GM18502 (cell line): Measurements from ENCODE around the gene NFYA.

Source experiments
- ATAC-seq: cut with Tn5 transposase; IDR thresholded peaks from one replicate; pipeline ENCODE4 v1.9.1; 2021; ENCODE audit warnings: mild to moderate bottlenecking; ENCODE audit not compliant: unreplicated experiment, poor library complexity

NFYA gene

DNA sequence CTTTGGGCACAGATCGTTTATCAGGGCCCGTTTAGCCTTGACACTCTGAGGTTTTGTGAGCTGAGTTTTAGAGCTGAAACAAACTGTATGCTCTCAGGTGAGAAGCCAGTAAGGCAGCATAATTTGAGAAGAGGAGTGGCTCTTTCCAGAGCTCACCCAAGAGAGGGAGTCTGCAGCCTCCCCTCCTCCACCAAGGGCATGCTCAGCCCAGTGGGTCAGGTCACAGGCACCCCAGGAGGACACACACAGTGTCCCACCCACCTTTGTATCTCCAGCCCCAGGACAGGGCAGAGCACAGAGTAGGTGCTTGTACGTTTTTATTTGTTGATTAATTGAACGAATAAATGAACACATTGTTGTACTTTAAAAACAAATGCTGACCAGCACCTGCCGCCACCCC lies 27.1 kb upstream of the NFYA start:
- no peak for ATAC-seq

DNA sequence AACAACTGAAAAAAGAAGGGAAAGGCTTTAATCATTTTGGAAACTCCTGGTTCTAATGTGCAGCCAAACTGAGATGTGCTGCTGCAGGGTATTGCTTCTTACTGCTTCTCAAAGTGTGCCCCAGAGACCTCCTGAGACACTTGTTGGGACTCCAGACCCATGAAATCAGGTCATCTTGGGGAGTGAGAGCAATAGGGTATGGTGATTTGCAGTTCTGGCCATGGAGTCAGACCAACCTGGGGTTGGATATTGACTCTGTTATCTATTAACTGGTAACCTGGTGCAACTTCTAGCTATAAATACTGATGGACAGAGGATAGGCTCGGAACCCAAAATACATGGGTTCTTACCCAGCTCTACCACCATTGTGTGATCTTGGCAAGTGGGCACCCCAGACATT lies 26.7 kb upstream of the NFYA start:
- ATAC-seq, result no peak

DNA sequence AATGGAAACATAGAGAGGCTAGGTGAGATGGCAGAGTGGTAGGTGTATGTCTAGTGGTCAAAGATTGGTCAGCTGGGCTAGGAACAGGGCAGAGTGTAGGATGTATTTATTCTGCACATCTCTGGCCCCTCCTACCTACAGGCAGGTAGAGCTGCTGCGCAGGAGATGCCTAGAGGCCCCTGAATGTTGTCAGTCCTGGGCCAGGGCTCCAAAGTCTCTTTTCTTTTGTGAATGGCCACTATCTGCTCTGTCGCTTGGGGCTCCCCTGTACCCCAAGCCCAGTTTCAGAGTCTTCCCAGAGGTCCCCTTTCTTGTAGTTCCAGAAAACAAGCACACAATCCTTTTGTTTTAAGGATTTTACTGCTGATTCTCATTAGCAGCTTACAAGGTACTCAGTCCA lies 25.5 kb upstream of the NFYA start:
- ATAC-seq, result no peak

DNA sequence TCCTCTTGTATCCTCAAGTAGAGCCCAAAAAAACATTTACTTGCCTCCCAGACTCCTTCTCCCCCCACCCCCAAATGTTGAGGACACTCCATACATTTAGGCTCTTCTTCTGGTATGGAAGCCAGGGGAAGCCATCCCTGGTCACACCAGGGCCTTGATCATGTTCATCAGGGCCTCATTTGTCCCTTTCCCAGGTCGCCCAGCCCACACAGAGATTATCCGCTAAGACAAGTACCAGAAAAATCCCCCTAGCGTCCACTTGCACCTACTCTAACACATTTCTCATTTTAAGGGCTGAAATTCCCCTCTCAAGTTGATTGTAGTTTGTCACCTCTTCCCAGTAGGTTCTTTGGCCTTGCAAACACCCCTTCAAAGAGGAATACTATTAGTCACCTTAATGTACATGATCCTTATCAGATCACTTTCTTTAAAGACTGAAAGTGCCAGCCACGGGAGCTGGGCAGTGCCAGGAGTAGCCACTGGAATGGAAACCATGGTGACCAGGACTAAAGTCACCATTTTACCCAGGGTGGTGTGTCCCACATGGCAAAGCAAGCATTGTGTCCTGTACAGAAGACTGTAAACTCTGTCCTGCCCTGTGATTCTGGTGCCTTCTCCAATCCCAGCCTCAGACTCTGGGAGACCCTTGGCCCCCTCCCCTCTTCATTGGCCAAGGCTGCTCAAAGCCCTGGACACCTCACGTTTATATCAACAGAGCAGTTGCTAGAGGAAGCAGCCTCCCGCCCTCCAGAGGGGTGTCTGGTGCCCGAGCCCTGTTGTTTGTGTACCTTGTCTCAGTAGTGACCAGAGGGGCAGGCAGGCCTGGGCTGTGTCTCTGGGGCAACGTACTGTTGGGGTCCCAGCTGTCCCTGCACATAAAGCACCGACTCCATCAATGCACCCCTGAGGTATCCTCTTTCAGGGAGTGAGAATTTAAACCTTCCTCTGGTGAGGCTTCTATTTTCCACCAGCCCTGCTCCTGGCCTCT lies 24.7 kb upstream of the NFYA start:
- no peak for ATAC-seq

DNA sequence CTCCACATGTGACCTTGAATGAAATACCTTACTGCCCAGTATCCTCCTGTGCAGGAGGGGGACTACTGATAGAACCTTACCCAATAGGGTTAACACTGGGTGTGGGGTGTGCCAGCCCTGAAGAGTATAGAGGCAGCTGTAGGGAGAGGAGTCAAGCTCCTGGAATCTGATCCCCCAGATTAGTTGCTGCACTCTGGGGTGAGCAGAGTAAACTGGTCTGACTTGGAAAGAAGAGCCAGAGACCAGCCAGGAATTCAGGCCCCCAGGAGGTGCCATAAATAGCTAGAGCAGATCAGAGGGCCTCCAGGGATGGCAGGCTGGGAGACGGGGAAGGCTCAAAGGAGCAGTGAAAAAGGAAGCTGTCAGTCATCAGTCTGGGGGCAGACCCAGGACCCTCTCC lies 23.3 kb upstream of the NFYA start:
- no peak for ATAC-seq

DNA sequence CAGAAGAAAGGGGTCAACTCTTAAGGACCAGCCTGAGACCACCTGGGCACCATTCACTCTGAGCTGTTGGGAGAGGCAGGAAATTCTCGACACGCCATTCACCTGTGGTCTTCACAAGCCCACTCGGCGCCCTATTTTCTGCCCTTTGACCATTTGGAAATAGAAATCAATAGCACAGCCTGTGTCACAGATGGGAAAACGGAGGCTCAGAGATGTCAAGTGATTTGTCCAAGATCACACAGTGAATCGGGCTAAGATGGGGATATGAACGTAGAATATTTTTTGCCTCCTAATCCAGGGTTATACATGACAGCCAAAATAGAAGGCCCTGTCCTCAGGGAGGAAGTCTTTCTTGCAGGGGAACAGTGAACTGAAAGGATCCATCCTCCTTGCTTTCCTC lies 22.8 kb upstream of the NFYA start:
- no peak for ATAC-seq

DNA sequence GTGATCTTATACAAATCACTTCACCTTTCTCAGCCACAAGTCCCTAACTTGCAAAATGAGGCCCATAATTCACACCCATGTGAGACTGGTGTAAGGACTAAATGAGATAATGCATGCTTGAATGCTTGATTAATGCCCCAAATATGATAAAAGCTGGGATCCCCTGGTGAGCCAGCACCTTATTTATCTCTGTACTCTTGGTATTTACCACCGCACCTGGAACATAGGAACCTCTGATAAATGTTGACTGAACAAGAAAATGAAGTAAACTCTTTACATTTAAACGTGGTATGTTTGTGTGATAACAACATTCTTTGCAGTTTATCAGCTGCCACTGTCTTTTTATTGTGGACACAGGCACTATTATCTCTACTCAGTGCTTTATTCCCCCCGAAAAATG lies 22.2 kb upstream of the NFYA start:
- ATAC-seq, result no peak

DNA sequence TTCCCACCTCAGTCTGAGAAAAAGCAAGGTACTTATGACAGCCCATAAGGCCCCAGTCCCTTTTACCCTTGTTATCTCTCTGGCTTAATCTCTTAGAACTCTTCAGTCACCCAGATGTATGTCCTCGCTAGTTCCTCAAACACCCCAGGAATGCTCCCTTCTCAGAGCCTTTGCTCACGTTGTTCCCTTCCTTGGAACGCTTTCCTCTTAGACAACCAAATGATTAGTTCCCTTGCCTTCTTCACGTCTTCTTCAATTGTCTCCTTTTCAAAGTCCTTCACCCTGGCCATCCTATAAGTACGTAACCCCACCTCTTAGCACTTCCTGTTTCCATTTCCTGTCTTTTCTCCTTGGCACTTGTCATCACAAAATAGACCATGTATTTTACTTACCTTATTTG lies 20.9 kb upstream of the NFYA start:
- no peak for ATAC-seq

DNA sequence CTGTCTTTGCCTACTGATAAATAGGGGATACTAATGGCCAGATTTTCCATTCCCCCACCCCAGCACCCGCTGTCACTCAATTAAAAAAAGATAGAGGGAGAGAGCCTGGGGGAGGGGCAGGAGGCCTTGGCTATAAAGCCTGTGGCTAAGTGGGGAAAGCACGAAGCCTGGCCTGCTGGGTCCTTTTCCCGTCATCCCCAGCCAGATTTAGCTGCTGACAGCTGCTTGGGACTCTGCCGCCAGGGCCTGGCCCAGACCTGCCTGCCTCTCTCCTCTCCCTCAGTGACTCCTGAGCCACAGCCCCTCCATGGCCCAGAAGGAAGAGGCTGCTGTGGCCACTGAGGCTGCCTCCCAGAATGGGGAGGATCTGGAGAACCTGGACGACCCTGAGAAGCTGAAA lies 19.7 kb upstream of the NFYA start, which contains the start of gene APOBEC2:
TSS of gene APOBEC2 (plus strand) at position 162 of the 400 bp plus-strand sequence. CDS start at position 308, 146 bp downstream.
- ATAC-seq, result no peak

DNA sequence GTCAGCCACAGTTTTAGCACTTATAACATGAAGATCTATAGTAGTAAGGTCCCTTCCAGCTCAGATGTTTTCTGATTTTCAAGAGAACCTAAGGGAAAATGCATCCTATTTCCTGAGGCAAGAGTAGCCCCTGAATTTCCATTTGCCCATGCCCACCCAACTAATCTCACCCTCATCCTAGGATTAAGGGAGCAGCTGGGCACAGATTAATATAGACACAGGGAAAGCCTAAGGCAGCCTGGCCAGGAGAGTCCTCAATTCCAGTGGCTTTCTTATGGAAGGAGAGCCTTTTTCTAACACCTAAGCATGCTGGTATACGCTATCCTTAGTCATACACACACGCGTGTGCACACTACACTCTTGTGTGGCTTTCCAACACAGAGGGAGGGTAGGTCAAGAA lies 18.3 kb upstream of the NFYA start:
- no peak for ATAC-seq

DNA sequence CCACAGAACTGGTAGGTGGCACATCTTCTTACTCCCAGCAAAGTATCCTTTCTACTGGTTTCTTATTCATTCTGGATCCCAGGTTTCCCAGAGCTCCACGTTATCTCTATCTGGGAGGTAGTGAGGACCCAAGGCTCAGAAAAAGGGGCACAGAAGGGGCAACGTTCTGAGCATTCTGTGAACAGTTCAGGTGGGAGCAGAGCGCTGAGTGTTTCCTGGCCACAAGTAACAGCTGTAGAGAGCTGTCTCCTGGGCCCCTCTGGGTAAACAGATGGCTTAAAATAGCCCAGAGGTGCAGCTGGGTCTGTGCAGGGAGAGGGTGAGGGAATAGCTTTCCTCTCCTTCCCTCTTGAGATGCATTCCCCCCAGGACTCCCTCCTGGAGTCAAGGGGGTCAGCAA lies 17.6 kb upstream of the NFYA start:
- no peak for ATAC-seq

DNA sequence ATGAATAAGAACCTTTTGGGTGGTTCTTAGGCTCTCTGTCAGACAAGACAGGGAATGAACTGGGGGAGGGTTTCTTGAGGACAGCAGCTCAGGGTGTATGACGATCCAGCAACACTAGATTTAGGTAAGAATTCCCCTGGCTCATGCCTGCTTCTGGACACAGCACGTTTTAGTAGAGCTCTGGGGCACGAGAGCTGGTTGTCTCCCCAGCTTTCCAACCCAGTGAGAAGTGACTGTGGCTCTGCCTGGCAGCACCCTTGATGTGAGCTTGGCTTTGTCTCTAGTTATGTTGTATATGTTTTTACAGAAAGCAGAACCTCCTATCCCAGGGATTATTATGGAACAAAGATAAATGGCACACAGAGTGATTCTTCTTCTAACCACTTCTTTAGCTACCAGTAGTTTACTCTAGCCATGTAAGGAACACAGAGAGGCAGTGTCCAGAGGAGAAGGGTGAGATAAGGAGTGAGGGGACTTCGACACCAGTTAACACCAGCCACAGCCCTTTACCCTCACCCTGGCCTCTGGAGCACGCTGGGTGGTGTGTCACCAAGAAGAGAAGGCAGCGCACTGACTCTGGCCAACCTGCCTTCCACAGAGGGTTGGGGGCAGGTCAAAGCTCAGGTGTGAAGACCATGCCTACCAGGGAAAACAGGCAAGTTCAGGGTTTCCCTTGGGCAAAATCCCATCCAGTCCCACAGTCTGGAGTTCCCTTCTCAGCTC lies 15.8 kb upstream of the NFYA start:
- ATAC-seq, result no peak

DNA sequence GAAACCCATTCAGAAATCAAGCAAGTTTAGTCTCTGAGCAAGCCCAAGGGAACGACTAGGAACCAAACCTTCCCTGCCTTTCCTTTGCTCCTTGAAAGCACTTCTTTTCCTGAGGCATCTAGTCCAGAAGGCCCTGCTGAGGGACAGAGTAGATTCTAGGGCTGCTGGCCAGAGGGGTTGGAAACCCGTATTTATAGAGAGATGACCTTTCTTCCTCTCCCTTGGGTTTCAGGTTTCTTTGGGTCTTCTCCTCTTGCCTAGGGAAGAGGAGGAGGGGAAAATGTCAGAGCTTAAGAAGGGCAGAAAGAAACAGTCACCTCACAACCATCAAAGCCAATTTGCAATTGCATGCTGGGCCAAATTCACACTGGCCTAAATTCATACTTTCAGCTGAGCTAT lies 14.0 kb upstream of the NFYA start:
- no peak for ATAC-seq

DNA sequence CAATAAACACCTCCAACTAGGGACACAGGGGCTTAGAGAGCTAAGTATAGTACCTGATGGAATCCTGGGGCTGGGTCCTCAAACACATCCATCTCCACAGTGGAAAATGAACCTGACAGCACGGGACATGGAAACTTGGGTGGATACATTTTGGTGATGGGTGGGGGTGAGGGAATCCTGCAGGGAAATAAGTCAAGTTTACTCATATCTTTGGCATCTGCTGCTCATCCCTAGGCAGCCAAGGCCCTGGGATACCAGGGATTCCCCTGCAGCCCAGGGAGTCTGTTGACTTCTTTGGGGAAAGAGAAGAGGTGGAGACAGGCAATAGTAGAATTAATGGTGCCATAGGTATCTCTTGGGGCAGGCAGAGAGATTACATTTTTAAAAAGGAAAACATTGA lies 13.2 kb upstream of the NFYA start:
- no peak for ATAC-seq

DNA sequence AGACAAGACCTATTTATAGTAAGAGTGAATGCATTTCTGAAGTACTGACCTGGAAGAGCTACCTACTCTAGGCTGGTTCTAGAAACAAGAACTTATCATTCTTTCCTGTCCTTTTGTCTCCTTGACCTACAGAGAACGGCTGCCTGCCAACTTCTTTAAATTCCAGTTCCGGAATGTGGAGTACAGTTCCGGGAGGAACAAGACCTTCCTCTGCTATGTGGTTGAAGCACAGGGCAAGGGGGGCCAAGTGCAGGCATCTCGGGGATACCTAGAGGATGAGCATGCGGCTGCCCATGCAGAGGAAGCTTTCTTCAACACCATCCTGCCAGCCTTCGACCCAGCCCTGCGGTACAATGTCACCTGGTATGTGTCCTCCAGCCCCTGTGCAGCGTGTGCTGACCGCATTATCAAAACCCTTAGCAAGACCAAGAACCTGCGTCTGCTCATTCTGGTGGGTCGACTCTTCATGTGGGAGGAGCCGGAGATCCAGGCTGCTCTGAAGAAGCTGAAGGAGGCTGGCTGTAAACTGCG lies 11.5 kb upstream of the NFYA start:
- ATAC-seq, result no peak

DNA sequence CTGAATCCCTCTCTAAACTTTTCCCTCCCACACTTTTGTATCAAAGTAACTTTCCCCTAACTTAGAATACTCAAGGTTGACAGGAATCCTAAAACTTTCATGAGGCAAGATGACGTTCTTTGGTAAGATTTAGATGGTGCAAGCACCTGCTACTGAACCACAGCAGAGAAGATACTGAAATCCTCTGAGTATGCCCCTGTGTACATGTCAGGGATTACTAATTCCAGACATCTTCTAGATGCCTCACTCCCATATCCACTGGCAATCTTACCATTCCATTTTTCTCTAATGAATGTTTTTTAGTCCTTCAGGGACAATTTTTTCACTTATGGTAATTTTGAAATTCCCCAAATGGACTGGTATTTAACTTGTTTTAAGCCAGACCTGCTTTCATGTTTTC lies 10.7 kb upstream of the NFYA start:
- ATAC-seq, result no peak

DNA sequence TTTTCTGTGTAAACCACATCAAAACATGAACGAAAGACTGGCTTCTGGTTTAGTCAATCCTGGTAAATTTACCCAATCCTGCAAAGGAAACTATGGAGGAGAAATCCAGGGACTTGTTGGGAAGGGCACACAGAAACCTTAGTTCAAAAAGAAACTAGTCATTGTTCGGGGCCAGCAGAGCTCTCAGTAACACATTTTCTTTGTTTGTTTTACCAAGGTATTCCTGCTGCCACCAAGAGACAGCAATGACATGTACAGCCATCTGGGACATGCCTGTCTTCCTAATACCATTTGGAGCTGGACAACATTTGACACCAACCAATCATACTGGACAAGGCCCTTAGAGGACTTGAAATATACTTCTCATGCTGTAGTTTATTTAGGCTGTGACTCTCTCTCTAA lies 8.9 kb upstream of the NFYA start:
- no peak for ATAC-seq

DNA sequence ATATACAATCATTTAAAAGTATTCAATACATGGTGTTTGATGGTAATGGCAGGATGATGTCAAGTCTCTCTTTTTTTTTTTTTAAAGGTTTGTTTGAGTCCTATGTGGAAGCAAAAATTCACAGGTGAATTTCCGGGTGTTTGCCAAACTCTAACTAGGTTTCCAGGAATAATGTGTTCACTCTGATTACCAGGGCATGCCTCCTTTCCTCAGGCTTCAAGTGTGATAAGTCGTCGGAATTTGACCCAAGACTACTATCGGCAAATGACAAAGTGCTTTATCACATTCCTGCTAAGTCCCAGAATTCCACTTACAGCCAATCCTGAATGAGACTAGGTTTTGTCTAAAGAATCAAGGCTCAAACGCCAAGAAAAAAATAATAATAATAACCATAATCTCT lies 7.9 kb upstream of the NFYA start:
- no peak for ATAC-seq

DNA sequence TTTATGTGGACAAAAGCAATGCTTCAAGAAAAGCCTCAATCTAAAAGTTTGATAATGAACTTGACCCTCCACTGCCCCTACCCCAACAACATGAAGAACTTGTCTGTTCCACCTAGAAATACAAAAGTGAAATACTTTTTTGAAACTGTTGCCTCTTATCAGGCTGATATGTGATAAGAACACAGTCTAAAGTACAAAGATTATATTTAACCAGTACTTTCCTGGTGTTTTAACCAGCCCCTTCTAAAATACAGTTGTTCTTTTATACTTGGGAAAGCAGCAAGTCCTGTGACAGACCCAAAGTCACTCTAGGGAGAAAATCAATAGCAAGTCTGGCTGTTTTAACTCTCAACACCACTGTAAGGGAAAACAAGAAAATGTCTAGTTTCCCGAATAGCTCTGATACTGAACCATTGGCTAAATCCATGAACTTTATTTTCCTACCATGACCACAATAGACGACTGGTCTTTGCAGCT lies 7.2 kb upstream of the NFYA start:
- ATAC-seq, result no peak

DNA sequence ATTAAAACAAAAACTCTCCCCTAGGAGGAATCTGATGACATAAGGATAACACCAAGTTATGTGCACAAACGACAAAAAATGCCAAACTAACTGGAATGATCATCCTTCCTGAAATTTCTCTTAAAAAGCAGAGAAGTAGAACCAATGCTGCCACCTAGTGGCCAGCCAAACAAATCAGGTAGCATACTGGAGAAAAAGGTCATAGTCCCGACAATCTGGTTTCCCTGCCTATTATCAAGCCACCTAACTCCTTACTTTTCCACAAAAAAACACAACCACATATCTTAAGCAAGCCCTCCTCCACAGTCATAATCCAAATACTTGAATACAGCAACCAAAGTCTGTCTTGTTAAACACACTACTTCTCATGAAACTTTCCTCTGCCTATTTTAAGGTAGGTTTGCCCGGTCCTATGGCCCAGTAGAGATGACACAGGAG lies 5.9 kb upstream of the NFYA start:
- no peak for ATAC-seq

DNA sequence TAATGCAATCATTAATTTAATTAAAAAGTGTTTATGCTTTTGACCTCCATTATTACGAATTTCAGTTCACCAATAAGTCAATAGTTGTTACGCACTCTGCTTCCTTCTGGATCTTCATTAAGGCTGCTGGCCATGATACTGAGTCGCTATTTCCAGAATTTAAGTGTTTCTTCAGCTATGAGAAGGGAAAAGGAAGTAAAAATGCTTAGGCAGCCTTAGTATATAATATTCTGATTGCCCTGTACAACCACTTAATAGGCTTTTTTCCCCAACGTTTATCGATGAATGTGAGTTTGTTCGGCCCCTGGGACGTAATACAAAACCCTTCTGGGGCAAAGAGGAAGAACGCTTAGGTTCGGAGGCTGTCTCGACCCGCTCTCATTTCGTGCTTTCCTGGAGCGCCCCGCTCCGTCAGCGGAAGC lies 1.3 kb upstream of the NFYA start:
- no peak for ATAC-seq
